GM19397 (cell line): ENCODE measurements around the gene MBP.

Experiments
- ATAC-seq: cut with Tn5 transposase; IDR thresholded peaks from one replicate; pipeline ENCODE4 v1.9.1; 2021; ENCODE audit warnings: mild to moderate bottlenecking, moderate library complexity; ENCODE audit not compliant: unreplicated experiment

Gene MBP

GRCh38 chr18:77132369-77133050, at the start of gene MBP:
TSS of gene MBP (minus strand) at chr18:77132783. CDS start at chr18:77105261, 27,522 bp downstream.
- ATAC-seq = peak; percentile 66

- no peak for ATAC-seq
These were observed 49.5 kb upstream of the MBP start for GRCh38 chr18:77181950-77182707.

- ATAC-seq = no peak
These were observed 46.0 kb upstream of the MBP start for GRCh38 chr18:77178559-77178958.

- ATAC-seq = no peak
These were observed 44.4 kb upstream of the MBP start for GRCh38 chr18:77177009-77177408.

GRCh38 chr18:77173275-77174030, 40.9 kb upstream of the MBP start:
- ATAC-seq = no peak

GRCh38 chr18:77170890-77171410, 38.4 kb upstream of the MBP start:
- no peak for ATAC-seq

- ATAC-seq = no peak
These were observed 36.3 kb upstream of the MBP start for GRCh38 chr18:77168811-77169311.

- no peak for ATAC-seq
These were observed 34.7 kb upstream of the MBP start for GRCh38 chr18:77167251-77167650.

- ATAC-seq = no peak
These were observed 33.9 kb upstream of the MBP start for GRCh38 chr18:77166523-77166922.

GRCh38 chr18:77165503-77166188, 33.1 kb upstream of the MBP start:
- no peak for ATAC-seq

- no peak for ATAC-seq
These were observed 32.3 kb upstream of the MBP start for GRCh38 chr18:77164763-77165485.

GRCh38 chr18:77164026-77164425, 31.4 kb upstream of the MBP start:
- ATAC-seq = no peak

GRCh38 chr18:77162580-77162979, 30.0 kb upstream of the MBP start:
- ATAC-seq = no peak

- no peak for ATAC-seq
These were observed 29.4 kb upstream of the MBP start for GRCh38 chr18:77161961-77162360.

GRCh38 chr18:77161383-77161782, 28.8 kb upstream of the MBP start:
- ATAC-seq = no peak

GRCh38 chr18:77160515-77160914, 27.9 kb upstream of the MBP start:
- ATAC-seq = no peak

- no peak for ATAC-seq
These were observed 24.7 kb upstream of the MBP start for GRCh38 chr18:77157312-77157711.

- no peak for ATAC-seq
These were observed 22.4 kb upstream of the MBP start for GRCh38 chr18:77155031-77155430.

- no peak for ATAC-seq
These were observed 20.8 kb upstream of the MBP start for GRCh38 chr18:77153404-77153803.
